HCT116 (cell line): Measurements from ENCODE around the gene MRPS23. TPM values are rescaled to one million over a fixed set of nuclear protein-coding genes. Genes with fewer than 3 reads are reported as not detected.

Experiments
- ATAC-seq: fragments of 200-7000 bp; cut with Tn5 transposase; 2 replicates; pipeline ENCODE4 v1.9.1; 2020; ENCODE audit warnings: mild to moderate bottlenecking, moderate library complexity
- BruUV-seq: library from RNA; stranded (reverse); fragments of 400-500 nt; replicated peaks from 2 replicates; lab custom pipeline; 2021; lab: Mats Ljungman, UMichigan
- CTCF ChIA-PET: fragments of 300-600 bp; sonication (Branson Sonifier 250); formaldehyde crosslinking; loops from one replicate; lab custom pipeline; 2021; ENCODE audit warnings: antibody characterized with exemption; lab: Charles Lee
- POLR2A ChIA-PET: fragments of 300-600, 350-600 bp; sonication (Branson Sonifier 250); formaldehyde crosslinking; loops from one replicate; lab custom pipeline; 2021; ENCODE audit warnings: antibody characterized with exemption; lab: Charles Lee
- RAD21 ChIA-PET, 2 experiments: fragments of 300-600 bp; sonication (Branson Sonifier 250); formaldehyde crosslinking; loops; one replicate each; lab custom pipeline; 2023; ENCODE audit warnings: low total read pairs in 2 of 2; ENCODE audit not compliant: uncharacterized antibody in 2 of 2, unreplicated experiment in 2 of 2, low non-redundant PET in 1 of 2; lab: Charles Lee
- DNase-seq: peaks from one replicate; pipeline ENCODE4 v3.0.0-alpha.2; 2010; ENCODE audit warnings: low read depth, low spot score
- H2AFZ ChIP-seq: fragments of 200-600 bp; shearing (Covaris generic), sonication (generic); 2 replicates; pipeline ENCODE4 v1.6.1; 2017; ENCODE audit warnings: low read depth, mixed run types, mixed read lengths, antibody characterized with exemption, low read length; ENCODE audit not compliant: poor library complexity, severe bottlenecking
- H3K27ac ChIP-seq: 2 replicates; pipeline ENCODE4 v1.5.1; 2012; ENCODE audit warnings: low read depth, low read length
- H3K27me3 ChIP-seq: fragments of 200-600 bp; sonication (generic); 2 replicates; pipeline ENCODE4 v1.6.1; 2016; ENCODE audit warnings: mixed run types, low read length, mixed read lengths; ENCODE audit not compliant: insufficient read depth
- H3K36me3 ChIP-seq, 2 experiments: fragments of 200-500 bp in 1 of 2; fragments of 200-600 bp in 1 of 2; sonication (Bioruptor generic) in 1 of 2; sonication (generic) in 1 of 2; 2 replicates each; pipeline versions ENCODE4 v1.5.1 to v1.6.1; 2014 to 2016; ENCODE audit warnings: low read length in 2 of 2, inconsistent platforms in 1 of 2, mixed read lengths in 1 of 2, mixed run types in 1 of 2; ENCODE audit not compliant: insufficient read depth in 2 of 2, control insufficient read depth in 1 of 2
- H3K4me1 ChIP-seq, 2 experiments: fragments of 200-600 bp in 1 of 2; sonication (generic) in 1 of 2; 2 replicates each; pipeline versions ENCODE4 v1.5.1 to v1.6.1; 2012 to 2017; ENCODE audit warnings: low read length in 2 of 2, inconsistent platforms in 1 of 2, mild to moderate bottlenecking in 1 of 2, mixed read lengths in 1 of 2, mixed run types in 1 of 2, moderate library complexity in 1 of 2; ENCODE audit not compliant: insufficient read depth in 2 of 2, control insufficient read depth in 1 of 2
- H3K4me2 ChIP-seq: fragments of 200-600 bp; sonication (generic); 2 replicates; pipeline ENCODE4 v1.6.1; 2017; ENCODE audit warnings: mixed run types, low read length, mixed read lengths
- H3K4me3 ChIP-seq, 2 experiments: fragments of 200-600 bp in 1 of 2; sonication (generic) in 1 of 2; replicated peaks in 1 of 2; 2 replicates each; pipeline ENCODE4 v1.5.1; 2011 to 2016; ENCODE audit warnings: low read length in 2 of 2, control low read depth in 1 of 2, low read depth in 1 of 2, mild to moderate bottlenecking in 1 of 2, mixed read lengths in 1 of 2, mixed run types in 1 of 2
- H3K79me2 ChIP-seq: fragments of 200-600 bp; sonication (generic); 2 replicates; pipeline ENCODE4 v1.6.1; 2017; ENCODE audit warnings: mild to moderate bottlenecking, mixed run types, low read length, moderate library complexity, mixed read lengths; ENCODE audit not compliant: insufficient read depth
- H3K9ac ChIP-seq: fragments of 200-600 bp; sonication (generic); 2 replicates; pipeline ENCODE4 v1.6.1; 2016; ENCODE audit warnings: low read length, mixed read lengths
- H3K9me2 ChIP-seq: fragments of 200-600 bp; sonication (generic), shearing (Covaris generic); 2 replicates; pipeline ENCODE4 v1.6.1; 2017; ENCODE audit warnings: mixed run types, mild to moderate bottlenecking, moderate library complexity; ENCODE audit not compliant: insufficient read depth
- H3K9me3 ChIP-seq, 2 experiments: fragments of 200-500 bp in 1 of 2; fragments of 200-600 bp in 1 of 2; sonication (Bioruptor generic) in 1 of 2; sonication (generic) in 1 of 2; 2 replicates each; pipeline ENCODE4 v1.6.1; 2014 to 2017; ENCODE audit warnings: low read length in 2 of 2, mixed read lengths in 2 of 2, inconsistent platforms in 1 of 2, low read depth in 1 of 2, mild to moderate bottlenecking in 1 of 2, mixed run types in 1 of 2, moderate library complexity in 1 of 2; ENCODE audit not compliant: control insufficient read depth in 1 of 2, insufficient read depth in 1 of 2
- H4K20me1 ChIP-seq: fragments of 200-600 bp; sonication (generic), shearing (Covaris generic); 2 replicates; pipeline ENCODE4 v1.6.1; 2017; ENCODE audit warnings: mixed run types, mild to moderate bottlenecking, moderate library complexity; ENCODE audit not compliant: insufficient read depth
- CBX3 ChIP-seq: IDR thresholded peaks from 2 replicates; pipeline ENCODE4 v1.6.1; 2012; ENCODE audit warnings: low read depth
- CEBPB ChIP-seq: IDR thresholded peaks from 2 replicates; pipeline ENCODE4 v1.6.1; 2012; ENCODE audit warnings: low read depth
- CTCF ChIP-seq, 3 experiments: fragments of 200-600 bp in 1 of 3; sonication (generic) in 1 of 3; IDR thresholded peaks in 2 of 3; conservative IDR thresholded peaks in 1 of 3; 2 replicates each; pipeline ENCODE4 v1.5.1; 2012 to 2017; ENCODE audit warnings: low read depth in 2 of 3, low read length in 2 of 3, antibody characterized with exemption in 1 of 3, borderline replicate concordance in 1 of 3, control low read depth in 1 of 3, mild to moderate bottlenecking in 1 of 3, mixed read lengths in 1 of 3, mixed run types in 1 of 3, moderate library complexity in 1 of 3; ENCODE audit not compliant: insufficient read depth in 1 of 3
- EZH2 ChIP-seq: fragments of 200-600 bp; sonication (generic); IDR thresholded peaks from 2 replicates; pipeline ENCODE4 v1.6.1; 2017; ENCODE audit warnings: antibody characterized with exemption, mixed run types
- EZH2phosphoT487 ChIP-seq: fragments of 200-600 bp; IDR thresholded peaks from 2 replicates; pipeline ENCODE4 v1.6.1; 2018; ENCODE audit warnings: antibody characterized with exemption, borderline replicate concordance
- POLR2AphosphoS5 ChIP-seq: IDR thresholded peaks from 2 replicates; pipeline ENCODE4 v1.6.1; 2011; ENCODE audit warnings: mild to moderate bottlenecking, low read depth, low read length, moderate library complexity
- REST ChIP-seq: IDR thresholded peaks from 2 replicates; pipeline ENCODE4 v1.6.1; 2012; ENCODE audit warnings: low read depth
- SIN3A ChIP-seq: IDR thresholded peaks from 2 replicates; pipeline ENCODE4 v1.6.1; 2012; ENCODE audit warnings: low read depth
- SP1 ChIP-seq: IDR thresholded peaks from 2 replicates; pipeline ENCODE4 v1.6.1; 2012; ENCODE audit warnings: low read depth
- SRF ChIP-seq: IDR thresholded peaks from 2 replicates; pipeline ENCODE4 v1.6.1; 2012; ENCODE audit warnings: low read depth
- TCF7L2 ChIP-seq: IDR thresholded peaks from 2 replicates; pipeline ENCODE4 v1.7.0; 2011; ENCODE audit warnings: borderline replicate concordance, inconsistent platforms; ENCODE audit not compliant: insufficient read depth, insufficient read length; ENCODE audit errors: extremely low read depth
- intact Hi-C: fragments of 100-400 bp; cut with micrococcal nuclease; formaldehyde crosslinking; loops from 2 replicates; pipeline ENCODE4 v1.10.0; 2022
- total RNA-seq: library from RNA; stranded (reverse); gene quantifications from one replicate; pipeline ENCODE4 v1.2.1, GENCODE V29; 2021; ENCODE audit not compliant: unreplicated experiment

The MRPS23 gene
- total RNA-seq, 1 experiment from 2014 or later, result 109 TPM

DNA sequence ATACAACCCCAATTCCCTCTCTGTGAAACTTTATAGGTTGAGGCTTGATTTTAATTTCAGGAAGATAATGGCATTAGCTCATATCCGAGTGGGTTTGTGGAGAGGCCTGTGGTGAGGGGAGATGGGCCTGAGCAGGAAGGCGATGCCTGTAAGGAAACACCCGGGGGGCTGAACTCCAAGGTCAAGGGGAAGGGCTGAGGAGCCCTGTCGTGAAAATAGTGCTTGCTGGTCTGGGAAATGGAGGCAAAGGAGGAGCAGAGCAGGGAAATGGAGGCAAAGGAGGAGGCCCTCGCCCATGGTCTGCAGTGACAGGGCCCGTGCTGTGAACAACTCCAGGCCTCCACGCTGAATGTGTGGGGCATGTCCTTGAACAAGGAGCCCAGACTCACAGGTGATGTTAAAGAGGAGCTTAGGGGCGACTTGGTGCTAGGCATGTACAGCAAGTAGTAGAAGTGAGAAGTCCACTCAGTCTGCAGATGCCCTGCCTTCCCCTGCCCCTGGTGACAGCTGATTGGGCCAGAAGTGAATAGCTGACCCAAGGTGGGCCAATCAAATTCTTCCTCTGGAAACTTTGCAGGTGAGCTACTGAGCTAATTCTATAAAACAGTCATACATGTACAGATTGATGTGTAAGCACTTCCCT lies 38.1 kb downstream of the MRPS23 start:
- H3K79me2 ChIP-seq, result no peaks in the 10 kb centered on the region
- no peak overlapping the region for H3K9ac ChIP-seq
- ATAC-seq, result peak; percentile 87
- H3K4me3 ChIP-seq, result no peak overlapping the region
- no peak for TF ChIP-seq SP1
- TF ChIP-seq CEBPB, result no peak
- TF ChIP-seq SRF, result no peak
- TF ChIP-seq SIN3A, result no peak
- TF ChIP-seq CBX3, result no peak
- intact Hi-C loops, result no loop called here
- no TSS peak for BruUV-seq
- ChIA-PET RAD21 (interaction anchor here in 1 of 2 experiments (0.9 kb wide), 1 partner anchor 29 kb away, joined by 3 read pairs; no protein-coding TSS in a partner anchor), POLR2A (no interaction called here), CTCF (interaction anchor here (3.6 kb wide), 1 partner anchor 21 kb away, joined by 13 read pairs; no protein-coding TSS in a partner anchor)
- no peaks in the 10 kb centered on the region for H3K9me3 ChIP-seq
- no peak overlapping the region for H3K27ac ChIP-seq
- peak; percentile 8 for DNase-seq
- peaks cover 13% of the 10 kb centered on the region for H3K27me3 ChIP-seq
- no peaks in the 10 kb centered on the region for H3K9me2 ChIP-seq
- H3K4me1 ChIP-seq, result no peaks in the 10 kb centered on the region
- no peaks in the 10 kb centered on the region for H3K36me3 ChIP-seq
- no peak overlapping the region for H2AFZ ChIP-seq
- no peak overlapping the region for H3K4me2 ChIP-seq
- H4K20me1 ChIP-seq, result no peaks in the 10 kb centered on the region

GRCh38 chr17:57810721-57811637 lies 38.9 kb downstream of the MRPS23 start:
- Histone ChIP-seq H3K4me3 (no peak overlapping the region), H4K20me1 (no peaks in the 10 kb centered on the region), H2AFZ (no peak overlapping the region), H3K9me3 (no peaks in the 10 kb centered on the region), H3K79me2 (no peaks in the 10 kb centered on the region), H3K9ac (no peak overlapping the region), H3K4me1 (no peaks in the 10 kb centered on the region), H3K27me3 (peaks cover 18% of the 10 kb centered on the region), H3K27ac (no peak overlapping the region), H3K36me3 (no peaks in the 10 kb centered on the region), H3K4me2 (no peak overlapping the region), H3K9me2 (no peaks in the 10 kb centered on the region)
- no TSS peak for BruUV-seq
- RAD21 ChIA-PET, result no interaction called here
- ATAC-seq (no peak), DNase-seq (no peak)
- POLR2A ChIA-PET, result no interaction called here
- CTCF ChIA-PET, result interaction anchor here (3.6 kb wide), 1 partner anchor 22 kb away, joined by 13 read pairs; no protein-coding TSS in a partner anchor
- intact Hi-C loops, result no loop called here
- no peak for TF ChIP-seq CBX3
- TF ChIP-seq SIN3A, result no peak
- no peak for TF ChIP-seq SRF
- TF ChIP-seq POLR2AphosphoS5, result no peak
- TF ChIP-seq EZH2, result no peak
- no peak for TF ChIP-seq CEBPB
- TF ChIP-seq REST, result no peak
- no peak for TF ChIP-seq EZH2phosphoT487
- TF ChIP-seq TCF7L2, result no peak
- no peak for TF ChIP-seq CTCF (IDR thresholded peaks at IDR 0.05 in 2 of 3, conservative IDR thresholded peaks at IDR 0.05 in 1 of 3; ENCODE audit: borderline replicate concordance in 1 of 3, insufficient read depth in 1 of 3, low read depth in 2 of 3, low read length in 2 of 3)
